Erythroblast (primary cell): ENCODE results near the gene AHCYL2.
"Not testable (repeated sequence)": the region's sequence is repeated elsewhere in the genome, so short reads cannot be mapped to it uniquely, and the experiment has no call there.

Experiments used
- GATA1 ChIP-seq: IDR thresholded peaks from 2 replicates; pipeline ENCODE4 v1.6.1; 2011; ENCODE audit warnings: low read depth, mild to moderate bottlenecking, control low read depth, low read length, moderate library complexity
- POLR2A ChIP-seq: IDR thresholded peaks from 2 replicates; pipeline ENCODE4 v1.6.1; 2011; ENCODE audit warnings: mild to moderate bottlenecking, low read length

DNA sequence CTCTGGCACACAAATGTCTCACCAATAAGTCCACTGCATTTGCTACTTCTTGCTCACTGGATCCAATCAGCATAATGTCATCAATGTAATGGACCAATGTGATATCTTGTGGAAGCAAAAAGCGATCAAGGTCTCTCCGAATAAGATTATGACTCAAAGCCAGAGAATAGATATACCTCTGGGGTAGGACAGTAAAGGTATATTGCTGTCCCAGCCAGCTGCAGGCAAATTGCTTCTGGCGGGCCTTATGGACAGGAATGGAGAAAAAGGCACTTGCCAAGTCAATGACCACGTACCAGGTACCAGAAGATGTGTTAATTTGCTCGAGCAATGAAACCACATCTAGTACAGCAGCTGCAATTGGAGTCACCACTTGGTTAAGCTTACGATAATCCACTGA lies 222.6 kb downstream of the AHCYL2 start:
- not testable (repeated sequence) for TF ChIP-seq POLR2A, GATA1
